SK-N-SH (cell line): Measurements from ENCODE around the gene TDRD10. TPM values are rescaled to one million over a fixed set of nuclear protein-coding genes. Genes with fewer than 3 reads are reported as not detected.
A peak's percentile ranks its signal among the peaks of the same experiment; 100 is the strongest.

Source experiments
- CTCF ChIA-PET: fragments of 300-600, 350-600 bp; formaldehyde crosslinking; extraction: SDS; loops from one replicate; lab custom pipeline; 2021; lab: Yijun Ruan, JAX
- POLR2A ChIA-PET: fragments of 350-600 bp; sonication (Branson Sonifier 250); formaldehyde crosslinking; extraction: SDS; loops from one replicate; lab custom pipeline; 2020; ENCODE audit warnings: antibody characterized with exemption, inconsistent platforms; lab: Yijun Ruan, JAX
- DNase-seq: peaks from one replicate; pipeline ENCODE4 v3.0.0; 2012
- H2AFZ ChIP-seq: fragments of 200-600 bp; sonication (generic); 2 replicates; pipeline ENCODE4 v1.8.1; 2016; ENCODE audit warnings: antibody characterized with exemption, mild to moderate bottlenecking, low read depth
- H3F3A ChIP-seq: fragments of 200-600 bp; sonication (generic); replicated peaks from 2 replicates; pipeline ENCODE3; 2016; ENCODE audit warnings: antibody characterized with exemption, mild to moderate bottlenecking; ENCODE audit not compliant: insufficient read depth
- H3K27ac ChIP-seq, 2 experiments: fragments of 200-500 bp in 1 of 2; fragments of 200-600 bp in 1 of 2; sonication (Bioruptor generic) in 1 of 2; sonication (generic), shearing (Covaris generic) in 1 of 2; 2 replicates each; pipeline versions ENCODE4 v1.5.1 to v1.6.1; 2014 to 2016; ENCODE audit warnings: low read depth in 2 of 2, inconsistent platforms in 1 of 2, low read length in 1 of 2, mild to moderate bottlenecking in 1 of 2, mixed read lengths in 1 of 2
- H3K27me3 ChIP-seq: fragments of 200-600 bp; sonication (generic), shearing (Covaris generic); 2 replicates; pipeline ENCODE4 v1.6.1; 2016; ENCODE audit warnings: mixed run types; ENCODE audit not compliant: insufficient read depth
- H3K36me3 ChIP-seq, 2 experiments: fragments of 200-500 bp in 1 of 2; fragments of 200-600 bp in 1 of 2; sonication (Bioruptor generic) in 1 of 2; sonication (generic) in 1 of 2; replicated peaks in 1 of 2; 2 replicates each; pipeline versions ENCODE3 to v1.5.1; 2014 to 2016; ENCODE audit warnings: low read length in 1 of 2, mild to moderate bottlenecking in 1 of 2; ENCODE audit not compliant: insufficient read depth in 2 of 2, control insufficient read depth in 1 of 2
- H3K4me1 ChIP-seq, 2 experiments: fragments of 200-500 bp in 1 of 2; fragments of 200-600 bp in 1 of 2; sonication (Bioruptor generic) in 1 of 2; sonication (generic), shearing (Covaris generic) in 1 of 2; 2 replicates each; pipeline versions ENCODE4 v1.5.1 to v1.6.1; 2014 to 2016; ENCODE audit warnings: low read depth in 1 of 2, low read length in 1 of 2, mixed run types in 1 of 2; ENCODE audit not compliant: insufficient read depth in 2 of 2, control insufficient read depth in 1 of 2
- H3K4me2 ChIP-seq: fragments of 200-600 bp; sonication (generic), shearing (Covaris generic); 2 replicates; pipeline ENCODE4 v1.6.1; 2017; ENCODE audit warnings: mixed run types
- H3K4me3 ChIP-seq, 2 experiments: fragments of 200-500 bp in 1 of 2; fragments of 200-600 bp in 1 of 2; sonication (Bioruptor generic) in 1 of 2; sonication (generic), shearing (Covaris generic) in 1 of 2; 2 replicates each; pipeline versions ENCODE4 v1.5.1 to v1.8.1; 2014 to 2016; ENCODE audit warnings: low read depth in 2 of 2, inconsistent platforms in 1 of 2, low read length in 1 of 2, mild to moderate bottlenecking in 1 of 2, mixed read lengths in 1 of 2, moderate library complexity in 1 of 2
- H3K79me2 ChIP-seq: fragments of 200-600 bp; sonication (generic); 2 replicates; pipeline ENCODE4 v1.8.1; 2017; ENCODE audit warnings: mild to moderate bottlenecking; ENCODE audit not compliant: insufficient read depth
- H3K9ac ChIP-seq: fragments of 200-600 bp; sonication (generic); 2 replicates; pipeline ENCODE4 v1.6.1; 2017; ENCODE audit warnings: mixed run types
- H3K9me2 ChIP-seq: fragments of 200-600 bp; sonication (generic); 2 replicates; pipeline ENCODE4 v1.6.1; 2017; ENCODE audit warnings: mixed run types
- H3K9me3 ChIP-seq: fragments of 200-600 bp; sonication (generic); 2 replicates; pipeline ENCODE4 v1.6.1; 2017; ENCODE audit warnings: mixed run types, mild to moderate bottlenecking, moderate library complexity
- H4K20me1 ChIP-seq: fragments of 200-600 bp; sonication (generic); 2 replicates; pipeline ENCODE4 v1.6.1; 2017; ENCODE audit warnings: mild to moderate bottlenecking, mixed run types; ENCODE audit not compliant: insufficient read depth
- CHD2 ChIP-seq: fragments of 150-350 bp; IDR thresholded peaks from 2 replicates; pipeline ENCODE4 v1.6.1; 2018; ENCODE audit warnings: low read length; ENCODE audit not compliant: partially characterized antibody
- EP300 ChIP-seq, 2 experiments: IDR thresholded peaks; 2 replicates each; pipeline versions ENCODE4 v1.4.0 to v1.6.1; 2012; ENCODE audit warnings: borderline replicate concordance in 1 of 2, low read depth in 1 of 2, low read length in 1 of 2
- FOSL2 ChIP-seq: IDR thresholded peaks from 2 replicates; pipeline ENCODE4 v1.4.0; 2012; ENCODE audit warnings: low read depth, mild to moderate bottlenecking, moderate library complexity, borderline replicate concordance
- FOXJ3 ChIP-seq: sonication (generic); formaldehyde crosslinking; IDR thresholded peaks from 2 replicates; pipeline ENCODE4 v1.5.1; 2020; ENCODE audit warnings: mild to moderate bottlenecking, missing genetic modification reagents
- GABPA ChIP-seq: IDR thresholded peaks from 2 replicates; pipeline ENCODE4 v1.4.0; 2012; ENCODE audit warnings: low read depth, mild to moderate bottlenecking
- JUND ChIP-seq: IDR thresholded peaks from 2 replicates; pipeline ENCODE4 v1.4.0; 2012
- NFIC ChIP-seq: IDR thresholded peaks from 2 replicates; pipeline ENCODE4 v1.4.0; 2012; ENCODE audit warnings: borderline replicate concordance
- RCOR1 ChIP-seq: fragments of 150-350 bp; IDR thresholded peaks from 2 replicates; pipeline ENCODE4 v1.6.1; 2017; ENCODE audit warnings: antibody characterized with exemption, low read length
- SIN3A ChIP-seq: IDR thresholded peaks from 2 replicates; pipeline ENCODE4 v1.6.1; 2012; ENCODE audit warnings: low read depth, mild to moderate bottlenecking, low read length, moderate library complexity, borderline replicate concordance
- USF2 ChIP-seq: fragments of 150-350 bp; IDR thresholded peaks from 2 replicates; pipeline ENCODE4 v1.6.1; 2017; ENCODE audit warnings: antibody characterized with exemption, low read length, low read depth, borderline replicate concordance
- WGBS: methylation state at CpG from one replicate; pipeline ENCODE4 v1.1.6; 2017; ENCODE audit warnings: low lambda C conversion rate; 5-methylcytosine and 5-hydroxymethylcytosine counted together
- polyA plus RNA-seq, 3 experiments: library from polyadenylated mRNA; depleted of rRNA; stranded (reverse); fragments of >200 nt; gene quantifications; 2 replicates each; pipeline ENCODE4 v1.2.3, GENCODE V29; 2012

TDRD10 gene
- polyA plus RNA-seq, 1 of the 3 experiments (the other 2 are of a cell fraction) = not detected

GRCh38 chr1:154481053-154481452 lies 21.0 kb upstream of the TDRD10 start:
- Histone ChIP-seq H3K4me1 (peaks cover 5 to 18% of the 10 kb centered on the region in 2 experiments; a peak in 2 of 4 replicates), H4K20me1 (no peaks in the 10 kb centered on the region)
- WGBS = 50% methylated on average over 1 of the region's 1 CpG
- peak; percentile 57 for TF ChIP-seq CHD2
- peak; percentile 23; the same call in 1 of the 2 replicates for TF ChIP-seq RCOR1
- no peak for TF ChIP-seq JUND
- no peak for TF ChIP-seq FOXJ3
- TF ChIP-seq, all 33 proteins: peak for 2
- H3K79me2 ChIP-seq = no peaks in the 10 kb centered on the region
- H3K4me2 ChIP-seq = no peak overlapping the region
- no peaks in the 10 kb centered on the region for H3K9me2 ChIP-seq
- H3K36me3 ChIP-seq = no peaks in the 10 kb centered on the region
- H3F3A ChIP-seq = no peaks in the 10 kb centered on the region
- no peaks in the 10 kb centered on the region for H3K27me3 ChIP-seq
- peak; percentile 46 for DNase-seq
- H3K9me3 ChIP-seq = no peaks in the 10 kb centered on the region
- CTCF ChIA-PET = interaction anchor here (0.7 to 9.8 kb wide), 38 partner anchors 9 to 518 kb away, joined by 3 to 187 read pairs (median 5); partner anchors contain the start of genes IL6R, PMVK and UBE2Q1
- H3K9ac ChIP-seq = no peak overlapping the region
- H3K4me3 ChIP-seq = no peak overlapping the region
- POLR2A ChIA-PET = interaction anchor here (1.0 kb wide), 2 partner anchors 124 to 512 kb away, joined by 3 to 6 read pairs; partner anchors contain the start of gene LENEP
- H2AFZ ChIP-seq = no peak overlapping the region
- H3K27ac ChIP-seq = peak overlapping the region in 1 of 2 experiments; percentile 78; a peak in 2 of 4 replicates

GRCh38 chr1:154483941-154484803 lies 17.8 kb upstream of the TDRD10 start:
- Histone ChIP-seq H3K4me1 (peaks cover 5 to 18% of the 10 kb centered on the region in 2 experiments; a peak in 2 of 4 replicates), H3K9me2 (no peaks in the 10 kb centered on the region), H3K27ac (no peak overlapping the region), H3K79me2 (no peaks in the 10 kb centered on the region), H3F3A (no peaks in the 10 kb centered on the region), H3K9me3 (no peaks in the 10 kb centered on the region), H3K27me3 (0 out of 2 replicates have a peak, but pooled peaks cover 5% of the 10 kb centered on the region), H2AFZ (no peak overlapping the region), H3K36me3 (no peaks in the 10 kb centered on the region), H3K9ac (no peak overlapping the region), H3K4me3 (no peak overlapping the region), H3K4me2 (no peak overlapping the region), H4K20me1 (no peaks in the 10 kb centered on the region)
- ChIA-PET CTCF (interaction anchor here (1.1 to 9.8 kb wide), 2 partner anchors 11 to 64 kb away, joined by 3 to 187 read pairs; no protein-coding TSS in a partner anchor), POLR2A (no interaction called here)
- DNase-seq = no peak
- no peak for TF ChIP-seq FOSL2
- TF ChIP-seq USF2 = no peak
- TF ChIP-seq GABPA = no peak
- no peak for TF ChIP-seq NFIC
- TF ChIP-seq EP300 (IDR thresholded peaks at IDR 0.05; ENCODE audit: borderline replicate concordance in 1 of 2, low read depth in 1 of 2, low read length in 1 of 2) = no peak
- no peak for TF ChIP-seq SIN3A
- no peak for TF ChIP-seq RCOR1
- 81% methylated on average over 14 of the region's 14 CpGs for WGBS
